Activated CD4-positive, alpha-beta T cell treated with anti-CD3 and anti-CD28 coated beads, Interleukin-2, amount 50 U/mL, for 1 hour (primary cell): ENCODE results near the gene URAD.
"Not testable (repeated sequence)": the region's sequence is repeated elsewhere in the genome, so short reads cannot be mapped to it uniquely, and the experiment has no call there.

ENCODE experiments used
- DNase-seq: peaks from one replicate; pipeline ENCODE4 v3.0.0-alpha.2; 2020

Gene URAD

DNA sequence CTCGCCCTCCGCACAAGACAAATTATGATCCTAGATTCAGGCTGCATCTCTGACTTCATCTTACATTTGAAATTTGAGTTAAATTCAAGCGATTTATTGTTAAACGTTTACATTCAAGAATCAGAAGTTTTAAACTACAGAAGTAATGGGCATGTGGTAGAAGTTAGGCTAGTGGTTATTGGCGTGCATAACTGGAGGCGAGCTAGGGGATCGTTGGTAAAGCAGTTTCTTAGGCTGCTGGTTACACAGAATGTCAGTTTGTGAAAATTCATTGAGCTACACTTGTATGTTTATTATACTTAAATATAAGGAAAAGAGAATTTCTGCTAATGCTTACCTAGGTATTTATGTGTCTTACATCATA lies 18.6 kb downstream of the URAD start:
- no peak for DNase-seq

DNA sequence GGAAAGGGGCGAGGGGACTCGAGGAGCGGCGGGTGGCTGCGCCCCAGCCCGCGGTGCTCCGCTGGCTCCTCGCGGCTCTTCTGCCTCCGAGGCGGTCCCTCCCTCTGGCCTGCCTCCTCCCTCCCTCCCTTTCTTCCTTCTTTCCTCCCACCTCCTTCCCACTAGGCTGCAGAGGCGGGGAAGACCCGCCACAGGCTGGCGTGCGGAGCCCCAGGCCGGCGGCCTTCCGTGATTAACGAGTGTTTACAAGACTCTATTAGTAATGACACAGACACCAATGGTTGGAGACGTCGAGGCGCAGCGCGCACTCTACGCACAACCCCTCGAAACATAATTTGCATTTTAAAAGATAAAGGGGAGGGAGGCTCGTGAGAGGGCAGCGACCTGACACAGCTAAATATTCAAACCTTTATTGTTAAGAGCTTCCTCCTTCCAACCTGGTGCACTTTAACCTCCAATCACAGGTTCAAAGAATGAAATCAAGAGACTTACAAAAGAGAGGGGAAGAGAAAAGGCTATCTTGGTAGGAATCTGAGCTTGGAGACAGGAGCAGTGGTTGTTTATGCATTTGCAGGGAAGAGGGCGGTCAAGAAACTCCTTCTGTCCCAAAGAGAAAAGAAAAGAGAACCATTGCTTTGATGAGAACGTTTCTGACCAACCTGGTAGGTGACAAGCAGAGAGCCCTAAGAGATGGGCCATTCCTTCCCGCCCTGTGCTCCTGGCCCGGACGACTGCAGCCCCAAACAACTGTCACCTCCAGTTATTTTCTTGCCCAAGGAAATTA lies 19.2 kb downstream of the URAD start, which contains the start of gene CDX2:
CDX2 (minus strand) TSS at position 234 of the 784 bp plus-strand sequence. CDS start 309 bp downstream, outside the sequence.
- DNase-seq: no peak

GRCh38 chr13:27968316-27969081 lies 20.0 kb downstream of the URAD start:
- DNase-seq: no peak

DNA sequence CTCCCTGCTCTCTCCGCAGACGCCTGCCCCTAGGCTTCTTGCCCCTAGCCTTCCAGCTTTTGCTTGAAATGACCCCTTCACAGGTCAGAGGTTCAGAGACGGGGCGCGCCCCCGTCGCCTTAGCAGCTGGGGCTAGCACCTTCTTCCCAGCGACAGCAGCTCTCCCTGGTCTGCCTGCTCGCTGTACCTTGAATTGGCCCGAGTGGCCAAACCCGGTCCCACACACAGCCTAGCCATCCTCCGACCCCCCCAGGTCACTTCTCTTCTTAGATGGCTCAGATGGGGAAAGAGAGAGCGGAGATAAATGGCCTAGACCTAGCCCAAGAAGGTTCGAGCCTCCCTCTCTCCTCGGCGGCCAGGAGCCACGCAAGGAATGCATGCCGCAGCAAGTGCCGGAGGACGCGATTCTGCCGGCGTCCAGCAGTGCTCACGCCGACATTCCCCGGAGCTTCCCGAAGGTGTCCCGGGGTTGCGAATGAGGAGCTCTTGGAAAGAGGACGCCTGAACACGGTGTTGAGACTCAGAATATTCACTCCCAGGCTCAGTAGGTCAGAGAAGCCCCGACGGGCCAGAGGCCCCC lies 20.7 kb downstream of the URAD start:
- no peak for DNase-seq

DNA sequence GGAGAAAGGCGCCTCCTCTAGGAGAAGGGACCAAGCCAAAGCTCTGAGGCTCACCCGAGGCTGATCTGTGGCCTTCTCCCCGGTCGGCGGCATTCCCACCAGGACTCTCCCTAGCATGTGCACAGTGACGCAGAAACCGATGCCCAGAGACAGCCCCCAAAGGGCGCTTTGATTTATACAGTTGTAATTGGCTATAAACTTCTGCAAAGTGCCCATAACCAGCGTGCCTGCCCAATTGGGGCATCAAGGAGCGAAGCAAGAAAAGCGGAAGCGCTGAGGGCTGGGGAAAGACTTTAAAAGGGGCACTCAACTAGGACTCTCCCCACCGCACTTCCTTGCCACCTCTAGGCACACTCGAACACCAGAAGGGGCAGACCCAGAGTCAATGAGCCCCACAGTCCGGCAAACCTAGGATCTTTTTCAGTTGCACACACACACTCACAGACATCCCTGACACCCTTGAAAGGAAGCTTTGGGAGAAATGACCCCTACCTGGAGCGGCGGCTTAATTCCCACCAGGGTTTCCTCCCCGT lies 21.2 kb downstream of the URAD start:
- no peak for DNase-seq

- no peak for DNase-seq
These were observed 21.8 kb downstream of the URAD start for GRCh38 chr13:27966641-27967202.

DNA sequence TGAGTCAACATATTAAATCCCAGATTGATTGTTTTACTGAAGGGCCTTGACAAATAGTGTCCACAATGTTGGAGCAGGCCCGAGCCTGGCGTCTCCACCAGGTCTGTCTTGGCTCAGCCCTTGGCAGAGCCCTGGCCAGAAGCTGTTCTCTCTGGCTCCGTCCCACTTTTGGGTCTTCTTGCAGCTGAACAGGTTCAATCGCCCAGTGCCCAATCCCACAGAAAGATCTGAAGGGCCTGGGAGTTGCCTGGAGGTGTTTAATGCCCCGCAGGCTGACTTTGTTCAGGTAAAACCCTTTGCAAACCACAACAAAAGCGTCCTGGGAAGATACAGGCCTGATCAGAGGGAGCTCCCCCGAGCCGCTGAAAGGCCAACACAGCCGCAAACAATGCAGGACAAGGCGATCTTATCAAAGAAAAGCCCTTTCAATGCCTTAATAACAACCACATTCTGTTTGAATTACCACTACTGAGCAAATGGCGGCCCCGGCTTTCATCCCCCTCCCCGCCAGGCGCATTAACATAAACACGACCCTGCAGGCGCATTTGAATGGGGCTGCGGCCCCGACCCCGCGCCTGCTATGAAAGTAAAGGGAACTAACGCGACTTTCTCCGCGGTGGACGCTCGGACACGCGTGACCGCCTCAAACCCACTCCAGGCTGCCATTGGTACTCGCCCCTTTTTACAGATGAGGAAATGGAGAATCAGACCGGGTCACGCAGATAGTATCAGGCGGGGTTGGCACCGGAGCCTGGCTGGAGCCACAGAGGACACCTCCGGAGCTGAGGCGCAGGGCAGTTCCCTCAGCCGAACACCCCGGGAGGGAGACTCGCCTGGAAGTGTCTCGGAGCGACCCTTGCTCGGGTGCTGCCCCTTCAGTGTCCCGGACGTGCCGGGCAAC lies 22.5 kb downstream of the URAD start:
- DNase-seq: no peak

DNA sequence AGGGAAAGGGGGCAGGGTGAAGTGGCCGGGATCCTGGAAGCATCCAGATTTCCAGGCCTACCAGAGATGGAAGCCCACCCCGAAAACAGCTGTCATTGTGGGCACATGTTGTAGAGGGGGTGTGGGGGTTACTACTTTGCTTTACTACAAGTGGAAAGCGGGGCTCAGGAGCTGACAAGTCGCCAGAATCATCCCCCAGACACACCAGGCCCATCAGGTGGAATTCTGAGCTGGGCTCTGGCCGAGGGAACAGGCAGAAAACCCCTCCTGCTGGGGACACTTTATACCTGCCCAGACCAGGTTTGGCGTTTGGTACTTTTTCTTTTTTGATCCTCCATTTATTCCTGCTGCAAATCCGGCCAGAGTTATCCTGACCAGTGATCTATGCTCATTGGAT lies 23.2 kb downstream of the URAD start:
- DNase-seq: no peak

DNA sequence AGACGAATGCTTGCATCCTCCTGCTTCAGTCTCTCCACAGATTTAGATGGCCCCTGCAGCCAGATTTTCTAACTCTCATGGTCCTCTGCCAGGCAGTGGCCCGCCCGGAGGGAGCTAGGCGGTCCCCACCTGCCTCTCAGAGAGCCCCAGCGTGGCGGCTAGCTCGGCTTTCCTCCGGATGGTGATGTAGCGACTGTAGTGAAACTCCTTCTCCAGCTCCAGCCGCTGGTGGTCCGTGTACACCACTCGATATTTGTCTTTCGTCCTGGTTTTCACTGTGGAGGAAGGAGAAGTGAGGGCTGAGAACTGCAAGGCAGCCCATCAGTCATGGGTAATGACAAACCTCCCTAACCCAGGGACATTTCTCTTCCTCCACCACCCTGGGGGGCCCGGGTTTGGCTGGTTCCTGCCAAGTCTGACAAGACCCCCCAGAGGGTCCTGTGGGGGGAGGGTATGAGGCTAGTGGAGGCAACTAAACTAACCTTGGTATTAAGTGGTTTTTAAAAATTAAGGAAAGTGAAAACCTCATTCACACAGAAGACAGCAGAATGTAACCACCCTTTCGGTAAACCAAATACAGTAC lies 23.7 kb downstream of the URAD start:
- no peak for DNase-seq

DNA sequence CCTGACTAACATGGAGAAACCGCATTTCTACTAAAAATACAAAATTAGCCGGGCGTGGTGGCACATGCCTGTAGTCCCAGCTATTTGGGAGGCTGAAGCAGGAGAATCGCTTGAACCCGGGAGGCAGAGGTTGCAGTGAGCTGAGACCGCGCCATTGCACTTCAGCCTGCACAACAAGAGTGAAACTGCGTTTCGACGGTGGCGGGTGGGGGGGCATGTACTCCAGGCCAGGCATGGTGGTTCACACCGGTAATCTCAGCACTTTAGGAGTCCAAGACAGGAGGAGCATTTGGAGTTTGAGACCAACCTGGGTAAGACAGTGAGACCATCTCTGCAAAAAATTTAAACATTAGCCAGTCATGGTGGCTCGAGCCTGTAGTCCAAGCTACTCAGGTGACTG lies 24.3 kb downstream of the URAD start:
- DNase-seq: not testable (repeated sequence)

DNA sequence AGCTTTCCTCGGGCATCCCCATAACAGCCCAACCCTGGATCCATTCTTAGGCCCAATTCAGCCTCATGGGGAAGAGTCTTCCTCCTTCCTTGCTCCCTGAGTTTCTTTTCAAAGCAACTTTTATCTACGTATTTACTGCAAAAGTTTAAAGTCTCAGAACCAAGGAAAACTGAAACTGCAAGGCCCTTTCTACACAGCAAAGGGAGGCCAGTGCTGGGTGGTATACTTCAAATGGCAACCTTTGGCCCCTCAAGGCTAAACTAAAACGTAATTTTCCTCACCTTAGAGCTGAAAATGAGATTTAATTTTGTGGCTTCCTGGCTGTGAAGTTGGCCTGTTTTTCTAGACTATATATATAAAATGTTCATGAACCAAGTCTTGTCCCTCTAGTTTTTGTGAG lies 25.0 kb downstream of the URAD start:
- no peak for DNase-seq

DNA sequence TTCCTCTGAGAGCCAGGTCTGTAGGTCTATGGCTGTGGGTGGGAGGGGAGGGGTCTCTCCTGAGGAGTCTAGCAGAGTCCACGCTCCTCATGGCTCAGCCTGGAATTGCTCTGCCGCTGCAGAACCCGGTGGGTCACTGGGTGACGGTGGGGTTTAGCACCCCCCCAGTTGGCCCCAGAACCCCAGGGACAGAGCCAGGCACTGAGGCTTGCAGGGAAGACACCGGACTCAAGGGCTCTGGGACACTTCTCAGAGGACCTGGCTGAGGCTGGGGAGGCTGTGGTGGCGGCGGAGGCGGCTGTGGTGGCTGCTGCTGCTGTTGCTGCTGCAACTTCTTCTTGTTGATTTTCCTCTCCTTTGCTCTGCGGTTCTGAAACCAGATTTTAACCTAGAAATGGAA lies 25.5 kb downstream of the URAD start:
- no peak for DNase-seq

DNA sequence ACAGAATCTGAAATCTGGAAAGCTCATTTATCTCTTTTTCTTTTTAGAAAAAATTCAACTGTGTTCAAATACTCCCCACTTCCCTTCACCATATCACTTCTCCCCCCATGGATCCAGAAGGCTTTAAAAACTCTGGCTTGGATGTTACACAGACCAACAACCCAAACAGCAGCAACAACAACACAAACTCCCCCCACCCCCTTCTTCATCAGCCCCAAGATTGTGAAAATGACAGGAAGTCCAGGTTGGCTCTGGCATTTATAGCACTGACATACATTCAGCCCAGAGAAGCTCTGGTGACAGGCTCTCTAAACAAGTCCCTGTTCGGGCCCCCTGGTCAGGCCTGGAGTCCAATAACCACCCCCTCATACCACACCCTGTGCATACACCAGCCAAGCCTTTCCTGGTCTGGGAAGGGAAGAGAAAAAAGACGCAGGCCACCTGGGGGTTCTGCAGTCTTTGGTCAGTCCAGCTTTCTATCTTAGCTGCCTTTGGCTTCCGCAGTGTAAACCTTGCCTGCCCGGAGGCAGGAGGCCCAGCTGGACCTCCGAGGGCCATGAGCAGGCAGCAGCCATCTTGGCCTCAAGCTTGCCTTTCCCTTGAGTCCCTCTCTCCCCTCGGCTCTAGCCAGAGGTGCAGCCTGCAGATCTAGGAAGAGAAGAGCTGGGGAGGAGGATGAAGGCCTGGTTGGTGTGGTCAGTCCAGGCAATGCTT lies 26.2 kb downstream of the URAD start:
- DNase-seq: no peak

- no peak for DNase-seq
These were observed 27.0 kb downstream of the URAD start for GRCh38 chr13:27961227-27962085.

GRCh38 chr13:27960362-27961226 lies 27.9 kb downstream of the URAD start:
- no peak for DNase-seq

DNA sequence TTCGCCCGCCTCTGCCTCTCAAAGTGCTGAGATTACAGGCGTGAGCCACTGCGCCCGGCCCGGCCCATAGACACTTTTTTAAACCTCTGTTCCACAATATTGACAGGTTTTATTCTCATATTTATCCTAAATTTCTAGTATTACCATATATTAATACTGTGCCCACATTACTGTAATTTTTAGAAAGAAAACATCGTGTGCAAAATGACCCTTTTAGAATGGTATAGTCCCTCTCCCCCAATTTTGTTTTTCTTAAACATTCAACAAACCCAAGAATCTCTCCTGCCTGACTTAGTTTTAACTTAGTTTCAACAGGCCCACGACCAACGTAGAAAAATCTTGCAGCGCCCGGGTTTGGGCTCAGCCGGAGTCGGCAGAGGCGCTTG lies 28.5 kb downstream of the URAD start:
- no peak for DNase-seq

DNA sequence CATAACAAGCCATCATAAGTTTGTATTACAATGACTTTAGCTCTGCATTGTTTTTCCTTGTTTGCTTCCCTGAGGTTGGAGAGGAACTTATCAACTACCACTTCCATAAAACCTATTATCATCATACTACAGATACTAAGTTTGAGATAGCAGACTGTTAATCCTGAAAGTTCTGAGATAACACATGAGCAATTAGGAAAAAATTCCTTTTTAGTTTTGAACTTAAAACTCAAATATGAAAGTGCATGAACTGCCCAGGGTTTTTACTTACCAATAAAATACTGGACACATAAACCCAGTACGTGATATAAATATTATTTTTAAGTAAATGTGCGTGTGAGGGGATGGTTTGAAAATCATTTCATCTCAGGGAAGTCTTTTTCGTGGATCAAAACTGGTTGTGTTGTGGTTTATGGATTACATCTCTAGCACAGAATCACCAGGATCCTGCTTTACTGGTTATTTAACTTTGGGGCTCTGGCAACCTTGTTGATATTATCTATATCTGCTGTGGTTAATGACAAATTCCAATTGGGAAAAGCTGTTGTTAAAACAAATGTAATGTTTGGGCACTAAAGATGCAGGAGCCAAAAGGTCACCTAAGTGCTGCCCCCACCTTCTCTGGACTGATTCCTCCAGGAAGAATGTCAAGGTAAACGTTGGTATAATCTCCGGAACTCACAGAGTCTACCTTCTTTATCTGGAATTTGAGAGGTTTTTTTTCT lies 31.8 kb downstream of the URAD start:
- no peak for DNase-seq

GRCh38 chr13:27955014-27955591 lies 33.4 kb downstream of the URAD start:
- DNase-seq: no peak
